PC-9 (cell line): ENCODE data around the gene MTREX.

ENCODE experiments used
- CTCF ChIP-seq: fragments of 200-600 bp; sonication (generic); conservative IDR thresholded peaks from 2 replicates; pipeline ENCODE4 v1.6.1; 2017; ENCODE audit warnings: mixed run types, antibody characterized with exemption, mild to moderate bottlenecking, moderate library complexity
- EZH2 ChIP-seq: fragments of 200-600 bp; sonication (generic); IDR thresholded peaks from 2 replicates; pipeline ENCODE4 v1.8.0; 2017; ENCODE audit warnings: antibody characterized with exemption, low read depth

- no peak for TF ChIP-seq CTCF
- TF ChIP-seq EZH2, result no peak
These were observed 3.2 kb upstream of the MTREX start for GRCh38 chr5:55304584-55304983.
